Keratinocyte (primary cell): ENCODE data around the gene OGG1. TPM values are rescaled to one million over a fixed set of nuclear protein-coding genes. Genes with fewer than 3 reads are reported as not detected.

ENCODE experiments used
- DNase-seq: peaks from one replicate; pipeline ENCODE4 v3.0.0-alpha.2; 2011; ENCODE audit warnings: low read depth, missing footprints, low spot score
- FAIRE-seq: peaks from 2 replicates; lab custom pipeline; 2011; peaks lifted over from hg19 to GRCh38; lab: Jason Lieb, UNC
- H2AFZ ChIP-seq: 2 replicates; pipeline ENCODE4 v1.6.0; 2012; ENCODE audit warnings: low read length, control low read depth, inconsistent platforms; ENCODE audit not compliant: control insufficient read depth
- H3K27ac ChIP-seq: 2 replicates; pipeline ENCODE4 v1.5.1; 2011; ENCODE audit warnings: low read length; ENCODE audit not compliant: control insufficient read depth, insufficient read depth
- H3K27me3 ChIP-seq: 3 replicates; pipeline ENCODE4 v1.6.0; 2011; ENCODE audit warnings: low read length; ENCODE audit not compliant: control insufficient read depth, insufficient read depth; ENCODE audit errors: extremely low read depth
- H3K36me3 ChIP-seq, 2 experiments: 2 replicates in 1 of 2; 3 replicates in 1 of 2; pipeline ENCODE4 v1.5.1; 2011; ENCODE audit warnings: low read length in 2 of 2, mild to moderate bottlenecking in 1 of 2; ENCODE audit not compliant: control insufficient read depth in 2 of 2, insufficient read depth in 2 of 2; ENCODE audit errors: extremely low read depth in 1 of 2
- H3K4me1 ChIP-seq: 3 replicates; pipeline ENCODE4 v1.5.1; 2011; ENCODE audit warnings: low read length; ENCODE audit not compliant: control insufficient read depth, insufficient read depth; ENCODE audit errors: extremely low read depth
- H3K4me2 ChIP-seq: 3 replicates; pipeline ENCODE4 v1.6.0; 2011; ENCODE audit warnings: low read depth, low read length; ENCODE audit not compliant: control insufficient read depth, insufficient read depth; ENCODE audit errors: extremely low read depth
- H3K4me3 ChIP-seq, 3 experiments: fragments of 200-600 bp in 1 of 3; sonication (generic) in 1 of 3; 2 replicates in 2 of 3; 3 replicates in 1 of 3; pipeline ENCODE4 v1.5.1; 2011 to 2016; ENCODE audit warnings: low read length in 3 of 3, mild to moderate bottlenecking in 3 of 3, control low read depth in 2 of 3, inconsistent platforms in 1 of 3, low read depth in 1 of 3, mixed read lengths in 1 of 3, mixed run types in 1 of 3, moderate library complexity in 1 of 3; ENCODE audit not compliant: control insufficient read depth in 2 of 3, insufficient read depth in 2 of 3; ENCODE audit errors: extremely low read depth in 1 of 3
- H3K79me2 ChIP-seq: 2 replicates; pipeline ENCODE4 v1.6.0; 2012; ENCODE audit warnings: low read length; ENCODE audit not compliant: control insufficient read depth, insufficient read depth
- H3K9ac ChIP-seq: 3 replicates; pipeline ENCODE4 v1.6.0; 2011; ENCODE audit warnings: low read length; ENCODE audit not compliant: control insufficient read depth, insufficient read depth; ENCODE audit errors: extremely low read depth
- H3K9me1 ChIP-seq: 3 replicates; pipeline ENCODE4 v1.6.0; 2011; ENCODE audit warnings: low read length; ENCODE audit not compliant: control insufficient read depth, insufficient read depth; ENCODE audit errors: extremely low read depth
- H3K9me3 ChIP-seq: 2 replicates; pipeline ENCODE4 v1.5.1; 2012; ENCODE audit warnings: low read depth, low read length; ENCODE audit not compliant: control insufficient read depth
- H4K20me1 ChIP-seq: 3 replicates; pipeline ENCODE4 v1.6.0; 2011; ENCODE audit warnings: low read length; ENCODE audit not compliant: control insufficient read depth, insufficient read depth; ENCODE audit errors: extremely low read depth
- CTCF ChIP-seq, 3 experiments: IDR thresholded peaks in 1 of 3; conservative IDR thresholded peaks in 1 of 3; optimal IDR thresholded peaks in 1 of 3; 2 replicates in 2 of 3; 3 replicates in 1 of 3; pipeline versions ENCODE3 to v1.5.1; 2011; ENCODE audit warnings: low read length in 3 of 3, mild to moderate bottlenecking in 3 of 3, moderate library complexity in 2 of 3, control low read depth in 1 of 3, inconsistent platforms in 1 of 3; ENCODE audit not compliant: insufficient read depth in 2 of 3; ENCODE audit errors: extremely low read depth in 1 of 3
- EZH2 ChIP-seq: IDR thresholded peaks from one replicate; pipeline ENCODE4 v1.6.1; 2012; ENCODE audit warnings: inconsistent platforms, mild to moderate bottlenecking, low read length, moderate library complexity
- dilution Hi-C: fragments of 300-500 bp; cut with MboI; formaldehyde crosslinking; loops from one replicate; pipeline ENCODE4 v1.7.0; 2020; ENCODE audit warnings: low sequenced_read_pairs; ENCODE audit not compliant: extremely low pct_ligation_motif_present
- polyA plus RNA-seq, 5 experiments: library from polyadenylated mRNA; depleted of rRNA in 3 of 5; stranded (reverse) in 3 of 5; stranded (forward) in 1 of 5; unstranded in 1 of 5; fragments of >200 nt; gene quantifications; 1 replicate in 1 of 5; 2 replicates in 3 of 5; 3 replicates in 1 of 5; pipeline versions ENCODE4 v1.2.1 to v1.2.3, GENCODE V29; 2011 to 2012; ENCODE audit warnings: missing spikeins in 2 of 5, low read depth in 1 of 5, low replicate concordance in 1 of 5

Gene OGG1
- polyA plus RNA-seq, 1 donor (not counting 4 experiments of a cell fraction or from before 2014, with no cell fraction given): 17.5 TPM

GRCh38 chr3:9767418-9767817 is 17.7 kb downstream of the OGG1 start:
- DNase-seq: no peak
- Histone ChIP-seq H4K20me1 (no peaks in the 10 kb centered on the region), H3K36me3 (no peaks in the 10 kb centered on the region), H3K27me3 (peaks cover 5% of the 10 kb centered on the region), H3K9ac (no peak overlapping the region), H3K27ac (no peak overlapping the region), H3K4me3 (no peak overlapping the region), H3K9me1 (no peaks in the 10 kb centered on the region), H3K79me2 (no peaks in the 10 kb centered on the region), H3K4me2 (no peak overlapping the region), H3K9me3 (no peaks in the 10 kb centered on the region), H2AFZ (no peak overlapping the region), H3K4me1 (peaks cover 5% of the 10 kb centered on the region)
- no peak for TF ChIP-seq CTCF (optimal IDR thresholded peaks at IDR 0.05 in 1 of 3, IDR thresholded peaks at IDR 0.05 in 1 of 3, conservative IDR thresholded peaks at IDR 0.05 in 1 of 3; ENCODE audit: extremely low read depth in 1 of 3, insufficient read depth in 2 of 3, low read length in 3 of 3)
- TF ChIP-seq EZH2: no peak
- dilution Hi-C loops: no loop called here
- FAIRE-seq: no peak

- Histone ChIP-seq H3K4me1 (peaks cover 5% of the 10 kb centered on the region), H3K36me3 (no peaks in the 10 kb centered on the region), H3K9ac (no peak overlapping the region), H2AFZ (no peak overlapping the region), H4K20me1 (no peaks in the 10 kb centered on the region), H3K79me2 (no peaks in the 10 kb centered on the region), H3K4me2 (no peak overlapping the region), H3K9me3 (no peaks in the 10 kb centered on the region), H3K27me3 (peaks cover 5% of the 10 kb centered on the region), H3K27ac (no peak overlapping the region), H3K9me1 (no peaks in the 10 kb centered on the region), H3K4me3 (no peak overlapping the region)
- no peak for DNase-seq
- TF ChIP-seq CTCF (optimal IDR thresholded peaks at IDR 0.05 in 1 of 3, IDR thresholded peaks at IDR 0.05 in 1 of 3, conservative IDR thresholded peaks at IDR 0.05 in 1 of 3; ENCODE audit: extremely low read depth in 1 of 3, insufficient read depth in 2 of 3, low read length in 3 of 3) (no peak), EZH2 (no peak)
- dilution Hi-C loops: no loop called here
- FAIRE-seq: no peak
Measured at GRCh38 chr3:9768141-9768775, 18.5 kb downstream of the OGG1 start.
